HPDE6-E6E7 (cell line): ENCODE measurements around the gene CPB2.

Experiments
- DNase-seq: peaks from one replicate; pipeline ENCODE4 v3.0.0; 2011; ENCODE audit warnings: missing footprints; ENCODE audit errors: extremely low spot score

CPB2 gene

GRCh38 chr13:46127358-46128023 lies 22.7 kb upstream of the CPB2 start:
- no peak for DNase-seq

- peak; percentile 21 for DNase-seq
Observed at GRCh38 chr13:46126552-46127357, 21.9 kb upstream of the CPB2 start.

- no peak for DNase-seq
Observed at GRCh38 chr13:46126056-46126455, 21.2 kb upstream of the CPB2 start.

- no peak for DNase-seq
Observed at GRCh38 chr13:46124967-46125933, 20.4 kb upstream of the CPB2 start.

GRCh38 chr13:46124531-46124966 lies 19.7 kb upstream of the CPB2 start:
- no peak for DNase-seq

- no peak for DNase-seq
Observed at GRCh38 chr13:46122304-46122703, 17.5 kb upstream of the CPB2 start.

GRCh38 chr13:46121597-46122163 lies 16.8 kb upstream of the CPB2 start:
- DNase-seq: no peak

- no peak for DNase-seq
Observed at GRCh38 chr13:46121033-46121432, 16.2 kb upstream of the CPB2 start.

- peak; percentile 3 for DNase-seq
Observed at GRCh38 chr13:46119883-46120614, 15.2 kb upstream of the CPB2 start.

GRCh38 chr13:46116653-46117502 lies 12.0 kb upstream of the CPB2 start:
- no peak for DNase-seq

- DNase-seq: no peak
Observed at GRCh38 chr13:46114613-46115012, 9.8 kb upstream of the CPB2 start.

- DNase-seq: no peak
Observed at GRCh38 chr13:46113596-46113995, 8.8 kb upstream of the CPB2 start.

GRCh38 chr13:46111151-46111550 lies 6.3 kb upstream of the CPB2 start:
- DNase-seq: no peak

GRCh38 chr13:46109451-46109850 lies 4.6 kb upstream of the CPB2 start:
- no peak for DNase-seq

- DNase-seq: peak; percentile 3
Observed at GRCh38 chr13:46106839-46107371, 2.1 kb upstream of the CPB2 start.

- no peak for DNase-seq
Observed at GRCh38 chr13:46103037-46103436, 1.8 kb downstream of the CPB2 start.

GRCh38 chr13:46102255-46102605 lies 2.6 kb downstream of the CPB2 start:
- no peak for DNase-seq

GRCh38 chr13:46101484-46102254 lies 3.2 kb downstream of the CPB2 start:
- no peak for DNase-seq

- no peak for DNase-seq
Observed at GRCh38 chr13:46101002-46101401, 3.8 kb downstream of the CPB2 start.
